ENCODE results near the gene MRPL22.

DNA sequence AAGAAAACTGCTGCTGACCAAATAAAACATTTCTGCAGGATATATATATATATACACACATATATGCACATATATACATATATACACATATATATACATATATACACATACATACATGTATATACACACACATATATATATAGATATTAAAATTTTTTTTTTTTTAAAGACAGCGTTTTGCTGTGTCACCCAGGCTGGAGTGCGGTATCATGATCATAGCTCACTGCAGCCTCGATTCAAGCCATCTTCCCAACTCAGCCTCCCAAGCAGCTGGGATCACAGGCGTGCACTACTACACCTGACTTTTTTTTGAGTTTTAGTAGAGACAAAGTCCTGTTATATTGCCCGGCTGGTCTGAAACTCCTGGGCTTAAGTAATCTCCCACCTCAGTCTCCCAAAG, 2.7 kb downstream of the MRPL22 start:
- no peak for TF ChIP-seq KLF7 (tag by site-specific recombination; IDR thresholded peaks at IDR 0.05; ENCODE audit: borderline replicate concordance)
- TF ChIP-seq ZBTB20 (tag by site-specific recombination; IDR thresholded peaks at IDR 0.05), result no peak
- TF ChIP-seq ZNF830 (tag by site-specific recombination; IDR thresholded peaks at IDR 0.05; ENCODE audit: low read depth), result no peak
- TF ChIP-seq ZNF777 (tag by site-specific recombination; IDR thresholded peaks at IDR 0.05; ENCODE audit: borderline replicate concordance), result no peak
- no peak for TF ChIP-seq ZNF2 (tag by site-specific recombination; IDR thresholded peaks at IDR 0.05)
- no peak for TF ChIP-seq ZNF335 (tag by site-specific recombination; conservative IDR thresholded peaks at IDR 0.05)

Data from HEK293 (cell line).